Mucosa of stomach (tissue), 1 donor: ENCODE results near the gene PIGS.
"Not testable (repeated sequence)": the region's sequence is repeated elsewhere in the genome, so short reads cannot be mapped to it uniquely, and the experiment has no call there.

Experiments used
- H3K27me3 ChIP-seq: one replicate; pipeline ENCODE4 v1.7.0; 2013; ENCODE audit warnings: mild to moderate bottlenecking, low read length; ENCODE audit not compliant: control insufficient read depth, insufficient read depth
- H3K36me3 ChIP-seq: one replicate; pipeline ENCODE4 v1.7.0; 2013; ENCODE audit warnings: low read length; ENCODE audit not compliant: control insufficient read depth, insufficient read depth
- H3K4me1 ChIP-seq: one replicate; pipeline ENCODE4 v1.7.0; 2013; ENCODE audit warnings: mild to moderate bottlenecking, low read length; ENCODE audit not compliant: control insufficient read depth, insufficient read depth
- H3K4me3 ChIP-seq: one replicate; pipeline ENCODE4 v1.7.0; 2013; ENCODE audit warnings: low read length
- H3K9ac ChIP-seq: one replicate; pipeline ENCODE4 v1.7.0; 2013; ENCODE audit warnings: mild to moderate bottlenecking, low read length, moderate library complexity
- H3K9me3 ChIP-seq: one replicate; pipeline ENCODE4 v1.7.0; 2013; ENCODE audit warnings: mild to moderate bottlenecking, low read length, moderate library complexity; ENCODE audit not compliant: control insufficient read depth
- donor health status: Pancreatic carcinoma.

PIGS gene

DNA sequence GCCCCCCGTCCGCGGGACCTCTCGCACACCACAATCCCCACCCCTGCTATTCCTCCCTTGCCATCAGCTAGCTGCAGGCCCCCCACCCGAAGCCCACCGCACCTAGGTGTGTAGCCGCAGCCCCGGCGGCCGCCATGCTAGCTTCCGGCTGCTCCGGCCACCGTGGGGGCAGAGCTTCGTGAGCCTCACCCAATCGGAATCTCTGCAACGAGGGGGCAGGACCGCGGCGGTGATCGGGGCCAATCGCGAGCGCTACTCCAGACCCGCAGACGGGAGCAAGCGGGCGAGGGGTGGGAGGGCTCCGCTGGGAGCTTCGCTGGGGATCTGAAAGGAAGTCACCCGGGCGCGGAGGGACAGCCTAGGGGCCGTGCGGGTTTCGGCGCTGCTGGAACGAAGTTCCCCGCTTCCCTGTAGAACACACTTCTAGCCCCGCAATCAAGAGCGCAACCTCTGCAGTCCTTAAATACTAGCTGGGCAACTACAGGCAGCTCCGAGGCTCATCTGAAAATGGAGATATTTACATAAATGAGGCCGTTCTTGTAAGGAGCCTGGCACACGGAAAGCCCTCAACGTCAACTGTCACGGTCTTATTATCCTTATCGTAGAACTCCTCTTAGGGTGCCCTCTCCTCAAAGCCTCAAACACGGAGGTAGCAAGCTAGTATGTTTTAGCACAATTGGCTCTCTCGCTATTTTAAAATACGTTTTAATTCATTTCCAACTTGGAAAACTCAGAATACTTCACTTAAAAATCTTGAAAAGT, at the start of gene PIGS:
Gene PIGS (minus strand): TSS at position 164 of the 762 bp plus-strand sequence. CDS start 28 bp downstream, at position 136.
- Histone ChIP-seq H3K9ac (peak within 1 kb of the TSS; percentile 87), H3K9me3 (no peaks in the 10 kb centered on the region), H3K4me1 (peaks cover 23% of the 10 kb centered on the region), H3K27me3 (no peaks in the 10 kb centered on the region), H3K4me3 (peak within 1 kb of the TSS; percentile 43), H3K36me3 (no peaks in the 10 kb centered on the region)

GRCh38 chr17:28620010-28620409, 48.7 kb upstream of the PIGS start:
- Histone ChIP-seq H3K4me3 (no peak overlapping the region), H3K9ac (no peak overlapping the region), H3K9me3 (no peaks in the 10 kb centered on the region), H3K36me3 (peaks cover 31% of the 10 kb centered on the region), H3K27me3 (no peaks in the 10 kb centered on the region), H3K4me1 (no peaks in the 10 kb centered on the region)

DNA sequence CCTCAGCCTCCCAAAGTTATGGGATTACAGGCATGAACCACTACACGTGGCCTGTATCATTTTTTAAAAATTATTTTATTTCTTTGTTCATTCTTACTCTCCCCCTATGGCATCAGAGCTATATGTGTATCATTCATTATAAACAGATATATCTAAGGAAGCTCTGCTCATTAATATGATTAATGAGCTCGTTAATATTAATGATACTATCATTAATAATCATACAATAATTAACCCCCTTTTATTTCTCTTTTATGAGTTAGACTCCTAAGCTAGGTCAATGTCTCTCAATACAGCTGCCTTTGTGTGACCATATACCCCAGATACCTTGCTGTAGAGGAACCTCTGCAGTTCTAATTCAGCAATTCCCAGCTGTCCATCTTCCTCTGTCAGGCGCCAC, 47.1 kb upstream of the PIGS start:
- Histone ChIP-seq H3K9ac (no peak overlapping the region), H3K9me3 (no peaks in the 10 kb centered on the region), H3K4me3 (no peak overlapping the region), H3K36me3 (peaks cover 31% of the 10 kb centered on the region), H3K27me3 (no peaks in the 10 kb centered on the region), H3K4me1 (peaks cover 7% of the 10 kb centered on the region)

DNA sequence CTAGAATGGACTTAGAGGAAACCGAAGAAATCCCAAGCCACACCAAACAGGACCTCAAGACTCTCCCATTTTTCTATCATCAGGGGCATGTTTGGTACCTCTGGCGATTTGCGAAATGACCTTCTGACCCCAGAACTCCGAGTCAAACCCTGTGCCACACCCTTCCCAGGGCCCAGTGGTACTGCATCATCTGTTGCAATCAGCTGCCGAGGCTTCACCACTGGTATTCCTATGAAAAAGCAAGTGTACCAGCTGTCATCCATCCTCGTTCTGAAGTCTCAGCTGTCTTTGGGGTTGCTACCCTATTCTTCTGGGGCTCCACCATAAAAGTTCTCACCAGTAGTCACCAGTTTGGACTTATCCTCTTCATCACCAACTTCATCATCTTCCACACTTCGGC, 45.0 kb upstream of the PIGS start:
- Histone ChIP-seq H3K9ac (no peak overlapping the region), H3K4me3 (no peak overlapping the region), H3K27me3 (no peaks in the 10 kb centered on the region), H3K36me3 (peaks cover 27% of the 10 kb centered on the region), H3K4me1 (peaks cover 20% of the 10 kb centered on the region), H3K9me3 (no peaks in the 10 kb centered on the region)

- H3K4me3 ChIP-seq = no peak overlapping the region
- H3K27me3 ChIP-seq = no peaks in the 10 kb centered on the region
- H3K36me3 ChIP-seq = peaks cover 22% of the 10 kb centered on the region
- no peak overlapping the region for H3K9ac ChIP-seq
- H3K4me1 ChIP-seq = peaks cover 28% of the 10 kb centered on the region
- H3K9me3 ChIP-seq = no peaks in the 10 kb centered on the region
These were observed 44.1 kb upstream of the PIGS start for GRCh38 chr17:28615260-28615940.

DNA sequence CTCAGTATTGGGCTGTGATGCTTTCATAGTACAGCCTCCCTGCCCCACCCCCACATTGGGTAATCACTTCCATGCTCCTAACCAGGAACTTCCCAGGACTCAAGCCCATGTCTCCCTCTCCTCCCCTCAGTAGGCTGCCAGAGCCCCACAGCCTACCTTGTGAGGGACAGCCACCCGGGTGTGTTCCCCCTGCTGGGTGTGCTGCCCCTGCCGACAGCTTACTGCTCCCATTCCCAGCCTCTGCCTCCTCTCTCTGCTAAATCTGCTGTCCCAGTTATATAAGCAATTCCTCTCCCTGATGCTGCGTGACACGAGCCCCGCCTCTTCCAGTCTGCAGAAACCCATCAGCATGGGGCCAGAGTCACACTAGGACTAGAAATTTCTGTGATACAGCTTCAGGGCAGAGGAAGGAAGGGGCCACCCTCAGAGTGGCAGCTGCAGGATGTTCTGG, 42.6 kb upstream of the PIGS start, which contains the start of gene RSKR:
Gene RSKR (minus strand): TSS at position 255 of the 451 bp plus-strand sequence. CDS start 24 bp downstream, at position 231.
- H3K4me3 ChIP-seq = no peak within 1 kb of the TSS
- H3K9me3 ChIP-seq = no peaks in the 10 kb centered on the region
- H3K27me3 ChIP-seq = no peaks in the 10 kb centered on the region
- no peak within 1 kb of the TSS for H3K9ac ChIP-seq
- peaks cover 33% of the 10 kb centered on the region for H3K4me1 ChIP-seq
- H3K36me3 ChIP-seq = peaks cover 20% of the 10 kb centered on the region

GRCh38 chr17:28612936-28613872, 41.9 kb upstream of the PIGS start:
- no peaks in the 10 kb centered on the region for H3K9me3 ChIP-seq
- H3K4me1 ChIP-seq = peaks cover 33% of the 10 kb centered on the region
- H3K36me3 ChIP-seq = peaks cover 16% of the 10 kb centered on the region
- no peaks in the 10 kb centered on the region for H3K27me3 ChIP-seq
- H3K4me3 ChIP-seq = no peak overlapping the region
- no peak overlapping the region for H3K9ac ChIP-seq

- Histone ChIP-seq H3K27me3 (no peaks in the 10 kb centered on the region), H3K9ac (no peak overlapping the region), H3K4me3 (no peak overlapping the region), H3K36me3 (peaks cover 16% of the 10 kb centered on the region), H3K4me1 (peaks cover 33% of the 10 kb centered on the region), H3K9me3 (no peaks in the 10 kb centered on the region)
These were observed 41.2 kb upstream of the PIGS start for GRCh38 chr17:28612531-28612930.

DNA sequence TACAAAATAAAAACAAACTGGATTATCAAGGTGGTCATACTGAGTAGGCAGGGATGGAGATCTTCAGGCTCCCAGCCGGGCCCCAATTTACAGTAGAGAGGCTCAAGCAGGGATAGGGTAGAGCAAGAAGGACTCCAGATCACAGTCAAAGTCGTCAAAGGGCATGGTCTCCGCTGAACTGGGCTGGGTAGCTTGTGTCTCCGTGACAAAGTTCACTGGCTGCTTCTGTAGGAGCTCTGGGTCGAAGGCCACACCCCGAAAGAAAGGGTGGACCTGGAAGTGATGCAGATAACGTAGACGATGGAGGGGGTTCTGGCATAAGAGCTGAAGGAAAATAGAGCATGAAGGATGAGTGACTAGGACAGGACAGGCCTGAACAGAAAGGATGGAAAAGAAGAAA, 39.1 kb upstream of the PIGS start:
- Histone ChIP-seq H3K4me3 (no peak overlapping the region), H3K4me1 (peaks cover 33% of the 10 kb centered on the region), H3K27me3 (no peaks in the 10 kb centered on the region), H3K9me3 (no peaks in the 10 kb centered on the region), H3K9ac (no peak overlapping the region), H3K36me3 (peaks cover under 1% of the 10 kb centered on the region)

DNA sequence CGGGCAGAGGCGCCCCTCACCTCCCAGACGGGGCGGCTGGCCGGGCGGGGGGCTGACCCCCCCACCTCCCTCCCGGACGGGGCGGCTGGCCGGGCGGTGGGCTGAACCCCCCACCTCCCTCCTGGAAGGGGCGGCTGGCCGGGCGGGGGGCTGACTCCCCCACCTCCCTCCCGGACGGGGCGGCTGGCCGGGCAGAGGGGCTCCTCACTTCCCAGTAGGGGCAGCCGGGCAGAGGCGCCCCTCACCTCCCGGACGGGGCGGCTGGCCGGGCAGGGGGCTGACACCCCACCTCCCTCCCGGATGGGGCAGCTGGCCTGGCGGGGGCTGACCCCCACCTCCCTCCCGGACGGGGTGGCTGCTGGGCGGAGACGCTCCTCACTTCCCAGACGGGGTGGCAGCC, 32.7 kb upstream of the PIGS start:
- not testable (repeated sequence) for H3K9ac ChIP-seq, H3K4me3 ChIP-seq, H3K9me3 ChIP-seq, H3K36me3 ChIP-seq, H3K27me3 ChIP-seq, H3K4me1 ChIP-seq

DNA sequence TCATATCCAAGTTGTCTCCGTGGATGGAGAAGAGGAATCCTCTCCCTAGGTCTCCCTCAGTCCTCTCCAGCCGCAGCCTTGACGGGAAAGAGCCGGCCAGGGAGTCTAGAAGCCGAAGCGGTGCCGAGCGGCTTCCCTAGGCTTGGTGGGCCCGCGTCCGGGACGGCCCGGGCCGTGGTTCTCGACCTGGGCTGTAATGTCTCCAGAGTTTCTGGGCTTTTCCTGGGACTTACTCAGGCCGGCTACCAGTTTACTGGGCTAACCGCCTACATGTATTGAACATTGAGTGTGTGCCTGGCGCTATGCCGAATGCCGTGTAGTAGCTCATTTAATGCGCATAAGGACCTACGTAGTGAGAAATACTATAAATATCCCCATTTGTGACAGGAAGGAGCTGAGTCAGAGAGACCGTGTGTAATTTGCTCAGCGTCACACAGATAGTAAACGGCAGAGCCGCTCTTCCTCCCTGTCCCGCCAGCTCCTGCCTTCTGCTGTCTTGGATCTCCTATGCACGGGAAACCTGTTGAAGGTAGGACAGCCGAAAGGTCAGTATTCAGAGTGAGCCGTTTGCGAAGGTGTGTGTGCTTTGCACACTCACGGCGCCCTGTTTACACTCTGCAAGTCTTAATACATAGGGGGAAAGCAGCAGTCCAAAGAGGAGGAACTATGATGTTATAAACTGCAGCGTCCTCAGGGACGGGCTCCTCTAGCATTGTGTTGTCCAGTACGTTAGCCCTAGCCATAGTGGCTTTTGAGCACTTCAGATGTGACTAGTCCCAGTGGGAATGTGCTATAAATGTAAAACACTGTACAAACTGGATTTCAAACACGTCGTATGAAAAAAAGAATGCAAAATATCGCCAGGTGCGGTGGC, 28.2 kb upstream of the PIGS start:
- Histone ChIP-seq H3K9me3 (no peaks in the 10 kb centered on the region), H3K9ac (peak overlapping the region; percentile 74), H3K4me3 (peak overlapping the region; percentile 78), H3K4me1 (peaks cover 11% of the 10 kb centered on the region), H3K36me3 (no peaks in the 10 kb centered on the region), H3K27me3 (no peaks in the 10 kb centered on the region)
